ENCODE data around the gene PPP1R3G.

The PPP1R3G gene

DNA sequence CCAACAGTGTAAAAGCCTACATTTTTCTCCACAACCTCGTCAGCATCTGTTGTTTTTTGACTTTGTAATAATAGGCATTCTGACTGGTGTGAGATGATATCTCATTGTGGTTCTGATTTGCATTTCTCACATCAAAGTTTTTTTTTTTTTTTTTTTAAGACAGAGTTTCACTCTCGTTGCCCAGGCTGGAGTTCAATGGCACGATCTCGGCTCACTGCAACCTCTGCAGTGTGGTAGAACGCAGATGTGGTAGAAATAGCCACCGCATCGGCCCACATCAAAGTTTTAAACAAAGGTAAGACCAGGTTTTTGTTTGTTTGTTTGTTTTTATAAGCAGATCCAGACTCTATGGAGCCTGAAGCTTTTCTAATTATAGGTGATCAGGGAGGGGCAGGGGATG is 12.7 kb upstream of the PPP1R3G start:
- DNase-seq (ENCODE audit: low read depth in 2 of 2) = no peak

DNA sequence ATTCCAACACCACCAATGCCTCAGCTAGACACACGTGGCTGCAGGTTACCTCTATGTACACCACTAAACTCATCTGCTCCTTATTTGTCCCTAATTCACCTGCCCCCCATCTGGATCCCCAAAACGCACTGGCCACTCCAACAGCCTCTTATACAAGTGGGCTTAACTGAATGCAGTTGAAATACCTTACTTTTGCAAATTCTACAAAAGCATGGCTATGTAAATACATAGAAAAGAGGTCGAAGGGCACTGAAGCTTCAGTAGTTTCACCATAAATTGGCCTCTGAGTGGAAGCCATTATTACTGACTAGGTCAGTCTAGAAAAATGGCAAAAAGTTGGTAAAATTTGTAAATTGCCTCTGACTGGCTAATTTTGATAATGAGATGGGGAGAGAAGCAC is 11.1 kb upstream of the PPP1R3G start:
- no peak for DNase-seq (ENCODE audit: low read depth in 2 of 2)

DNA sequence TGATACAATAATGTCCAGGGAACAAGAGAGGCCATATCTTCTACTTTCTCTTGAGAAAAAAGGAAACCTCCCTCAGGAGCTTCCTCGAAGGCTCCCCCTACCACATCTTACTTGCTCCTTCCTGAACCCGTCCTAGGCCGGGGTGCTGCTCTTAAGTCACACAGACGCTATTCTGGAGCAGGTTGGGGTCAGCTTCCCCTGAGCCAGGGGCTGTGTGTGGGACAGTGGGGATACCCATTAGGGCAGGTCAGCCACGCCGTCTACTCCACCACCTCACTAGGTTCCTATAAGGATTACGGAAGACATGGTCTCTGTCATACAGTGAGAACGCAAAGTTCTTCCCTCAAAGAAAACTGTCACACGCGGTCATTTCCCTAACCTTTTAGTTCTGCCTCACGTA is 8.2 kb upstream of the PPP1R3G start:
- no peak for DNase-seq (ENCODE audit: low read depth in 2 of 2)

DNA sequence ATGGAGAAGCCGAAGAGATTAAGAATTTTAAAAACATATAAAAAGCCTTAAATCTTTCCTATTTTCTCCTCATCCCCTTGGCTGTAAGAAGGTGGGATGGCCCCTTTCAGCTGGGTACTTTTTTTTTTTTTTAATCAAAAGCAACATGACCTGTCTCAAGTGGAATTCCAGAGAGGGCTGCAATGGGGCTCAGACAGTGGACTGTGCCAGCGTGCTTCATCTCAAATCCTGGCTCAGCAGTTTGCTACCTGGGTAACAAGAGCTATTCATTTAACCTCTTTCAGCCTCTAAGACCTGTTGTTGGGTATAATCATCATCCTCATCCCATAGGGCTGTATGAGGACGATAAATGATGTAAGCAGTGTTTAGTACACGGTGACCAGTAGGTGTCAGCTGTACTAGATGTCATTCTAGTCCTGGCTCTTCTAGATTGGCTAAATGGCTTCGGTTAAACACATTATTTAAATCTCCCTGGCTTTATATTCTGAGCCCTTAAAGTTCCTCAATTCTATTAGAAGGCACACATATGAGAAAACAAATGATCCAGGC is 6.9 kb upstream of the PPP1R3G start:
- no peak for DNase-seq (ENCODE audit: low read depth in 2 of 2)

DNA sequence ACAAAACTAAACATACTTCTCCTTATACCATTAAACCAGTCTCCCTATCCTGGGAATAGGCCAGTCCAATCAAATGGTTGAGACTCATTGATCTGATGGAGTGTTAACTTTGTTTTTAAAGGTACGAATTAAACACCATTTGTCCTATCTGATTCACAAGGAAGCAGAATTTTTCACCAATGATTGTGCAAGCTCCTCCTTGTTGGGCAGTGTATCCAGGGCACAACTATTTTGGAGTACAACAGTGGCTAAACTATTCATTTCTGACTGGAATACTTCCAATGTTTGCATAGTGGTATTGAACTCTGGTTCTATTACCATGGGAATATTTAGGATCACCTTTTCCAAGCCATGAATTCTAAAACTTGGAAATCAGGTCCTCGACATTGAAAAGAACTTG is 5.4 kb upstream of the PPP1R3G start:
- no peak for DNase-seq (ENCODE audit: low read depth in 2 of 2)

DNA sequence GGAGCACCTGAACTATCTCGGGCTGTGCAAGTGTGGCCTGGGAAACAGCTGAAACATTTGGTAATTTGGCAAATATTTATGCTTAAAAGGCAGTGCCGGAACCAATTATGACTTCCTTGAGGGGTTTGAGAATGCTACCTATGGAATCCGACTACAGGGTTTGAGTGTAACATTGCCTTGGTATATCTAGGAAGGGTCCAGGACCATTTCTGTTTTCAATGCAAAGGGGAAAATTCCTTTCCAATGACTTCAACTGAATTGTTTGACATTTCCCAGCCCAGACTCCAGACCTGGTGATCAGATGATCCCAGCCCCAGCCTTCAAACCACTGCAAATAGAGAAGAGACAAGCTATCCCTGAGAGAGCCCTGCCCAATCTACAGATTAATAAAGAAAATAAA is 4.6 kb upstream of the PPP1R3G start:
- no peak for DNase-seq (ENCODE audit: low read depth in 2 of 2)

DNA sequence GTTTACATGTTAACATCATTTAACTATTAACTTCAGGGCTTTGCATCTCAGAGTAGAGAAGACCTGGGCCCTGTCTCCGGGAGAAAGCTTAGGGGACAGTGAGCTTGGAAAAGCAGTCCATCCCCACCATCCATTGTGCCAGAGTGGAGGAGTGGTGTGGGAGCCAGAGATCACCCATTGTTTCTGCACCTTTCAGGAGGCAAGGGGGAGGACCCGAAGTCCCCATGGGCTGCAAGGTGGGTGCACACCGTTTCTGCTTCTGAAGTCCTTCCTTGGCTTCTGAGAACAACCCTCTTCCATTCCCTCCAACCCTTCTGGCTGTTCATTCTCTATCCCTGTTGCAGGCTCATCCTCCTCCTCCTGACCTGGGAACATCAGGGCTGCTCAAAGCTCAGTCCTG is 4.0 kb upstream of the PPP1R3G start:
- DNase-seq (ENCODE audit: low read depth in 2 of 2) = no peak

DNA sequence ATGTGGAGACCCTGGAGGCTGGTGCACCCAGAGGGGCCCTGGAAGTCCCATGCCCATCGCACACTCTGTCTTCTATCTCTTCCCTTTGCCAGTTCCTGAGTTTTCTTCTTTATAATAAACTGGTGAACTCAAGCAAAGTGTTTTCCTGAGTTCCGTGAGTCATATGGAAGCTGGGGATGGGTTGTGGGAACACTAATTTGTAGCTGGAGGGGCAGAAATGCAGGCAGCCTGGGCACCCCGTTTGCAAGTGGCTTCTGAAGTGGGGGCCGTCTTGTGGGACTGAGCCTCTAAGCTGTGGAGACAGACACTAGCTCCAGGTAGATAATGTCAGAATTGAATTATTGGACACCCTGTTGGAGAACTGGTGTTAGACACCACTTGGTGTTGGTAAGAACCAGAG is 3.2 kb upstream of the PPP1R3G start:
- DNase-seq (ENCODE audit: low read depth in 2 of 2) = no peak

DNA sequence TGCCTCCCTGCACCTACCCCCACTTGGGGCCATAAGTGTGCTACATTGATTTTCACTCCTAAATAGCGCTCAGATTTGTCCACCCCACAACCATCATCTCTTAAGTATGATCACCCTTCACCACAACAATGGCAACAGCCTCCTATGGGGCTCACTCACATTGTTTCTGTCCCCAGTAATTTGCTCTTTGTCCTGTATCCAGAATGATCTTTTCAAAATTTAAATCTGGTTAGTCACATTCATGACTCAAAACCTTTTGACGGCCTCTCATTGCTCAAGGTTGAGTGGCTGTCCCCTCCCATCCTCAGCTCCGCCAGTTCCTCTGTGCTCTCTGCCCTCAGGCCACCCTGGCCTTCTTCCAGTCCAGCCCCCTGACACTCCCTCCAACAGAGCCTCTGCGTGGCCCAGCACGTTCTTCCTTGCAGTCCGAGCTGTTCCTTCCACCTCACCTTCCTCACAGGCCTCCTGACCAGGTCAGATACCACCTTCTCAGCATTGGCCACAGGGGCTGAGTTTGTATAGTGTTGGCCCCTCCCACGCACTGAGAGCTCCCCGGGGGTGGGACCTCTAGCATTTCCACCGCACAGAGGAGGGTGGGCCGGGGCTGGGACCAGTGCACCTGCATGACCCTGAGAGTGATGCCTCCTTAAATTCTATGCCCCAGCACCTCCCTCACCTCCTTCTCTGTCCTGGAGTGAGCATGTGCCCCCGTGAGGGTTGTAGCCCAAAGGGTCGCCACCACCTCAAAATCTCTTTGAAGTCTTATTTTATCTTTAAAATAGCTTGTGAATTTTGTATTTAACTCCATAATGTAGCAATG is 2.4 kb upstream of the PPP1R3G start:
- DNase-seq (ENCODE audit: low read depth in 2 of 2) = peak in 1 of 2 experiments; percentile 18

DNA sequence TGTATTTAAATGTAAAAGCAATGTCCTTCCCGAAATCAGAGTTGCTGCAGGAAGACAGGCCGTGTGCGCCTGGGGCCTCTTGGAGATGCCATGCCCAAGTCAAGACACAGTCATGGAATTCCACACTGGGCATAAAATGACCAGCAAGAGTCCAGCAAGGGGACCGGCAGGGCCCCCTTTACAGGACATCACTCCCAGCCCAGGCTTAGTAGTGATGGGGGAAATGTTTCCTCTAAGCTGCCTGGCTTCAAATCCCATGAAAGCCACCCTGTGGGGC is 1.9 kb upstream of the PPP1R3G start:
- DNase-seq (ENCODE audit: low read depth in 2 of 2) = no peak

DNA sequence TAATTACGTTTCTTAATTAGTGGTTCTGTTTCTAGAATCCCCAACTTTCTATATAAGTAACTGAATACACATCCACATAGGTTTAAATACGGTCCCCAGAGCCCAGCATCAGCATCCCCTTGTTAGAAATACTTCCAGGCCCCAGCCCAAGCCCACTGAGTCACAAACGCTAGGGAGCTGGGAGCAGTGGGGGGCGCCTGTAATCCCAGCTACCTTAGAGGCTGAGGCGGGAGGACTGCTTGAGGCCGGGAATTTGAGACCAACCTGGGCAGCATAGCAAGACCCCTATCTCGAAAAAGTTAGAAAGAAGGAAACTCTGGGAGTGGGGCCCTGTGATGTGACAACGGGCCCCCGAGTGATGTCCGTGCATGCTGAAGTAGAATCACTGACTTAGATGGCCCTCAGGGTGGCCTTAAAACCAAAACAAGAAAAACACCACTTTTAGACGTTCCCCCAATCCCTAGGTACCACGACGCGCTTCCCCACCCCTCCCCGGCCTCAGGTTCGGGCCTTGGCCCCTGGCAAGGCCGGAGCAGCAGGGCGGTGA is 1.3 kb upstream of the PPP1R3G start:
- DNase-seq (ENCODE audit: low read depth in 2 of 2) = no peak

DNA sequence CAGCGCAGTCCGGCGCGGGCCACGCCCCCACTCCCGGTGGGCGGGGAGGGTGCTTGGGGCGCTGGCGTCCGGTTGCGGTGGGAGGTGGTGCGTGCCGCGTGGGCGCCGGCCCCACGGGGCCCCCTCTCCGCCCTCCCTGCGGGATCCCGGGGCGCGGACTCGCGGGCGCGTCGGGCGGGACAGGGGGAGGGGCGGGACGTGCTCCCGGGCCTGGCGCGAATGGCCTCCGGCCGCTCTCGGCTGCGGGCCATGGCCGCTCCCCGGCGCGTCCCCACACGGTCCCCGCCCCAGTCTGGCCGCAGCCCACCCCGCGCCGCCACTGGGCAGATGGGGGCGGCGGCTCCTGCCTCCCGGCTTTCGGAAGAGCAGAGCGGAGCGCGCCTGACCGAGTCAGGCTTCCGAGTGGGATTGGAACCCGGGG is 771 bp upstream of the PPP1R3G start:
- no peak for DNase-seq (ENCODE audit: low read depth in 2 of 2)

DNA sequence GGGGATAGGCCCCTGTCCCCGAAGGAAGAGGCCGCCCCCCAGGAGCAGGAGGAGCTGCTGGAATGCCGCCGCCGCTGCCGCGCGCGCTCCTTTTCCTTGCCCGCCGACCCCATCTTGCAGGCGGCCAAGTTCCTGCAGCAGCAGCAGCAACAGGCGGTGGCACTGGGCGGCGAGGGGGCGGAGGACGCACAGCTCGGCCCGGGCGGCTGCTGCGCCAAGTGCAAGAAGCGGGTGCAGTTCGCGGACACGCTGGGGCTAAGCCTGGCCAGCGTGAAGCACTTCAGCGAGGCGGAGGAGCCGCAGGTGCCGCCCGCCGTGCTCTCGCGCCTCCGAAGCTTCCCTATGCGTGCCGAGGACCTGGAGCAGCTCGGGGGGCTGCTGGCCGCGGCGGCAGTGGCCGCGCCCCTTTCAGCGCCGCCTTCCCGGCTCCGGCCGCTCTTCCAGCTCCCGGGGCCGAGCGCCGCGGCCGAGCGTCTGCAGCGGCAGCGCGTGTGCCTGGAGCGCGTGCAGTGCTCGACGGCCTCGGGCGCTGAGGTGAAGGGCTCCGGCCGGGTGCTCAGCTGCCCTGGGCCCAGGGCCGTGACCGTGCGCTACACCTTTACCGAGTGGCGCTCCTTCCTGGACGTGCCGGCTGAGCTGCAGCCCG is 630 bp downstream of the PPP1R3G start:
- DNase-seq (ENCODE audit: low read depth in 2 of 2) = no peak

DNA sequence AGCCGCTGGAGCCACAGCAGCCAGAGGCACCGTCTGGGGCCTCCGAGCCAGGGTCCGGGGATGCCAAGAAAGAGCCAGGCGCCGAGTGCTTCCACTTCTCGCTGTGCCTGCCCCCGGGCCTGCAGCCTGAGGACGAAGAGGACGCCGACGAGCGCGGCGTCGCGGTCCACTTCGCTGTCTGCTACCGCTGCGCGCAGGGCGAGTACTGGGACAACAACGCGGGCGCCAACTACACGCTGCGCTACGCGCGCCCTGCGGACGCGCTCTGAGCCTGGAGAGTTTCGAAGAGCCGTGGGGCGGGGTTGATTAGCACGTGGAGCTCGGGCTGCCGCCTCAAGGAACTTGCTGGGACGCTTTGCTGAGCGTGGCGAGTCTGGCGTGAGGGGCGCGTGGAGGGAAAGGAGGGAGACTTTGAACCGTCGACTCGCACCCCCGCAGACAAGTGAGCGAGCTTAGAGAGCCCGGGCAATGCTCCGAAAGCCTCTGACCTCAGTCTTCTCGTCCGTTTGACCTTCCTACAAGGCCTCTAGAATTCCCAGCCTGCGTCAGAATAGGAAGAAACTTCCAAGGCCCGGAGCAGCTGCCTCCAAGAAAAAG is 1.3 kb downstream of the PPP1R3G start:
- DNase-seq (ENCODE audit: low read depth in 2 of 2) = no peak

DNA sequence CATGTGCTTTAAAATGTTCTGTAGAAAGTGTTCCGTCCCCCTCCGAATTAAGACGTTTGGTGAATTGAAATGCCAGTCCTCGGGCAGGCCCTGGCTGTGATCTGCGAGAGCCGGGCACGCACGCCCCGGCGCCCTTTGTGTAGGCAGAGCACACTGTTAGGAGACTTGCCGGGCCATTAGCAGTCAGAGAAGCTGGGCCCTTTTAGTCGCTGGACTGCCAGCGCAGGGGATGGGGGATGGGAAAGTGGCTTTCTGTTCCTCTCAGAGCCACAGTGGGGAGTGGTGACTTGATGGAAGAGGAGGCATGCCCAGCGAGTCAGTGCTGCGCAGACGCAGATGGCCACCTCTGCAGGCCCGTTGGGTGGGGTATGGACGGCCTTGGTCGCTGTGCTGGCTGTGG is 2.2 kb downstream of the PPP1R3G start:
- no peak for DNase-seq (ENCODE audit: low read depth in 2 of 2)

DNA sequence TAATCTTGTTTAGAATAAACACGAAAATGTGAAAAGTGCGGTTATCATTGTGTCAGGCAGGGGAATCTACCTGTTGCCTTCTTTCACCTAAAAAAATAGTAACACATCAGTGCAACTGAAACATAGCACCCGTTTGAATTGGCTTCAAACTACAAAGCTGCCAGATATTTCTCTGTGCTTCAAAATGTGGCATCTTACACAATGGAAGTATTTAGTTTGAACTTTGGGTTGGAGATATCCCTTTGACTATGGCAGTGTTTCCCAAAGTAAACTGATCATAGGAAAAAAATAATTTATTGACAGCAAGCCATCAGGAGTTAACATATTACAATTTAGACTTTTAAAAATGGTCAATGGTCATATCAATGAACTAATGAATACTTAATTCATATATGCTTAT is 3.6 kb downstream of the PPP1R3G start:
- DNase-seq (ENCODE audit: low read depth in 2 of 2) = no peak

DNA sequence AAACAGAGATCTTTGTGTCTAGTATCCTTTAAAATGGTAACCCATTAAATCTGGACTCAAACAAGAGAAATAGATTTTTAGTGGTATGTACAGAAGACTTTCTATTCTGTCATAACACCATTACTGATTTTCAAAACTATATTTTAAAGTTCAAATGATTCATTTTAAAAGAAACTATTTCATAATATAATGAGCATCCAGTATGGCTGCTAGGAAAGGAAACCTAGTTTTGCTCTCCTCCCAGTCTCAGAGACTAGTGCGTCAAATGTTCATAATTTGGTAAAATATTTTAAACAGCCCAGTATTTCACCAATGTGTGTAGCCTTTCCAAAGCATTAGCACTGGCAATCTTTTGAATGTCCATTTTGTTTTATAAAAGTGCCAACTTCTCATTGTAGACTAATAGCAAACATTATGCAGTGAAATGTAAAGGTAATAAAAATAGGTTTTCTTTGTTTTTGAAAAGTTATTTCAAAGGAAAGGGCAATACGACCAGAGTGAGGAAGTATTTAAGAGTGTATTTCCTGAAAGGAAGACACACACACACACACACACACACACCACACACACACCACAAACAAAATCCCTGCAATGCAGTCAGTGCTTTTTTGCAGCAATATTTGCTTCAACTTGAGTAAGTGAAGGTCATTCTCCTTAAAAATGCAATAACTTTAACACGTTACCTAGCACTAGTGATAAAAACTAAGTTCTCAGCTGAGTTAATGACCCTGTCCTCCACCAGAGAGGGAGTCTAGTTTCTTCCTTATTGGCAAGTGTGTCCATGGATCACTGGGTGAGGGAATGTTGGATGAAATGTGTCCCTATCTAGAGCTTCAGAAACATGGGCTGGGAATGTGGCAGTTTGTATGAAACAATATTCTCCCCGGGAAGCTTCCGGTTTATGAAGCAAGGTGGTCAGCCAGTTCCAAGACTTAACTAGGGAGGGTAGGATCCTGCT is 4.6 kb downstream of the PPP1R3G start:
- no peak for DNase-seq (ENCODE audit: low read depth in 2 of 2)

DNA sequence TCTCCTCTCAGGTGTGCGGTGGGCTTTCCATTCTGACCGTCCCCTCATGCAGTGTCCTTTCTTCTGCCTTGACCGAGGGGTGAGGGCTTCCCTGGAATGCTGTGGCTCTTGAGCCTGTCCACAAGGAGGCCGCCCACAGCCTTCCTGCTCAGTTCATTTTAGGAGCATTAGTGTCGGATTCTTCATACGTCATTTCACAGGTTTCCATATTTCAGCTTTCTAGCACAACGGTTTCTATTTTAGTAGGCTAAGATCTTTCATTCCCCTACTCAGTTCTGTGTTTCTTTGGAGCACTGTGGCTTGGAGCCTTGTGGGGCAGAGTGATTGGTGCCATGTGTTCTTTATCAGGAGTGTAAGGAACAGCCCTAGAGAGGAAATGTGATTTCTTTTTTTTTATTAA is 5.5 kb downstream of the PPP1R3G start:
- no peak for DNase-seq (ENCODE audit: low read depth in 2 of 2)

DNA sequence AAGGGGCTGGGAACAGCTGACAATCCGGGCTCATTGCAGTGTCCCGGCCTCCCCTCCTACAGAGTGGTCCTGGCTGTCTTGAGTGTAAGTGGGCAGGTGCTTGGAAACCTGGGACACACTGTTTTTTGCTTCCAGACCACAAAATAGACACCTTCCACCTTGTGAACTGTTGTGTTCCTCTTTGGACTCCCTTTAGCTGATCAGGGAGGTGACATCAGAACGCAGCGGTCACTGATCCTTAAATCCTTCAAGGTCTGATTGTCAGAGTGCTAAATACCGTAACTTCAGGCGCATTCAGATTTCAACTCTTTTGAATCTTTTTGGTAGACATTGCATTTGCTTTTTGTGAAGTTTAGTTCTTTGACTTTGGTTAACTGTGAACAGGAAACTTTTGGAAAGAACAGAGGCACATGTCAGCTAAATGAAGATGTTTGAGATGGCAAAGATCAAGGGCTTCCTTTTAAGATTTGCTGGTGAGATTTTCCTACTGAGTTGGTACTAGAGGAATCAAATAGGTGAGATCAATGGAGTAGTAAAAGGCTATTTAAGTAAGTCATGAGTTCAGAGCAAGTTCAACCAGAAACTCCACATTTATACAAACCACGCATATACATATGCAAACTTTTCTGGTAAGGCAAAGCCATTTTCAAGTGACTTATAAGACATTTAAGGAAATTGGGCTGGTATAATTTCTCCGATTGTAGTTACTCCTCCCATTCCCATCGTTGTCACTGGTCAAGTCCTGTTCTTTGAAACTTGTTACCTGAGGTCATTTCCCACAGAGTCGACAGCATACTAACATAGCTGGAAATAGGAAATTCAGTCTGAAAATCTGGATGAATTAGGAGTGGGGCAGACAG is 6.3 kb downstream of the PPP1R3G start:
- no peak for DNase-seq (ENCODE audit: low read depth in 2 of 2)

DNA sequence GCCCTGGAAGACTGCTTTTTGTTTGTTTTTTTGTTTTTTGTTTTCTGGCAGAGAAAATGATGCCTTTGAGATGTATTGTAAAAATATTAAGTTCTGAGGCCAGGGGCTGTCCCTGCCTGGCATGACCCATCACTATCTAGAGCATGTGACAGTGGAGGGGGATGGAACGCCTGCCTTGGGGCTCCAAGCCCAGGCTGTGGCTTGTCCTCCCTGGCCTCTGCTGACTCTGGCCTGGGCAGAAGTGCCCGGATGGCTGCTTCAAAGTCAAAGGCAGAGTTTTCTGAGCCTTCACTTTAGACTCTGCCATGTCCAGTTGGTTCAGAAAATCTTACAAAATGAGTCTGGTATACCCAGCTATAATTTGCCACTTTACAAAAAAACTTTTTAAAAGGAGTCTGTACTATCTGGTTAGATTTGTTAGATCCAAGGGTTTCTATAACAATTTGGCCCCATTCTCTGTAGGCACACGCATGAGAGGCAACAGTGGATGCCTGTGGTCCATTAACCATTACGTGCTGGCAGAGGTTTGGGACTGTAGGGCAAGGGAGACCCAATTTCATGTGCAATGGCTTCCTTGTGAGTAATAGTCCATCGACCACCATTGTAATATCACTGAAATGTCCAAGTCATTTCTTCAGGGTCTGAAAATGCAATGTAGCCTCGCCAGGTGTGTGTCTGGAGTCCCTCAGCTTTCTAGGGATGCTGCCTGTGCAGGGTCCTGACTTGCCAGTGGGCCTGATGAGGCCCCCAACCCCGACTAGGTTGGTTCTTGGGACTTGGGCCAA is 8.3 kb downstream of the PPP1R3G start:
- DNase-seq (ENCODE audit: low read depth in 2 of 2) = no peak

All from fibroblast of skin of left biceps (primary cell).